Kidney glomerular epithelial cell (primary cell): ENCODE results near the gene REXO1.

Experiments used
- DNase-seq: peaks from one replicate; lab custom pipeline; 2025; lab: John Stamatoyannopoulos, UW

Gene REXO1

DNA sequence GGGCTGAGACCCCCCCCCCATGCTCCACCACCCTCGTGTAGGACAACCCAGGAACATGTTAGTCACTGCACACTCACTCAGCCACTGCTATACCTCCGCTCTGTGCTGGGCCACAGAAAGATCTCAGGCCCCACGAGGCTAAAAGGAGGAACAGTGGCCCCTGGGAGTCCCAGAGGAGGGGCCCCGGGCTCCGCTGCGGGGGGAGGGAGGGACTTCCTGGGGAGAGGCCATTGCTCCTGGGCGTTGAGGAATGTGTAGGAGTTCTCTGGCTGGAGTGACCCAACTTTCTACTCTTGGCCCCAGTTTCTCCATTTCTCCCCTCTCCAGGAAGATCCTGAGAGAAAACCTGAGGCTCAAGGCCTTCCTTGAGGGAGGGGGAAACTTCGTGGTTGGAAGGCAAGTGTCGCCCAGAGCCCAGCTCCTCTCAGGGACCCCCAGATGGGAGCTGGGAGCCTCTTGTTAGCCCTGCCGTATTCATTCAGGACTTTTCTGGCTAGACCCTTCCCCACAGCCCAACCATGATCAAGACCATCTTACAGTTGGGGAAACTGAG is 81.4 kb downstream of the REXO1 start:
- DNase-seq, result no peak

- no peak for DNase-seq
These were observed 82.1 kb downstream of the REXO1 start for GRCh38 chr19:1765904-1766799.
